Muscle of back (tissue), 11 donors: ENCODE measurements around the gene DNAJB12. TPM values are rescaled to one million over a fixed set of nuclear protein-coding genes. Genes with fewer than 3 reads are reported as not detected.
A peak's percentile ranks its signal among the peaks of the same experiment; 100 is the strongest.
"Not testable (repeated sequence)": the region's sequence is repeated elsewhere in the genome, so short reads cannot be mapped to it uniquely, and the experiment has no call there.

Experiments used
- DNase-seq, 3 donors: peaks; one replicate each; pipeline versions ENCODE4 v3.0.0 to v3.0.0-alpha.2; 2013
- polyA plus RNA-seq, 10 donors: library from polyadenylated mRNA; unstranded; fragments of 120-200 nt; gene quantifications; one replicate each; pipeline ENCODE4 v1.2.1, GENCODE V29; 2013; ENCODE audit not compliant: insufficient read length in 10 of 10

DNAJB12 gene
- polyA plus RNA-seq, 10 donors, result 20.0 to 22.1 (median 21.5) TPM

DNA sequence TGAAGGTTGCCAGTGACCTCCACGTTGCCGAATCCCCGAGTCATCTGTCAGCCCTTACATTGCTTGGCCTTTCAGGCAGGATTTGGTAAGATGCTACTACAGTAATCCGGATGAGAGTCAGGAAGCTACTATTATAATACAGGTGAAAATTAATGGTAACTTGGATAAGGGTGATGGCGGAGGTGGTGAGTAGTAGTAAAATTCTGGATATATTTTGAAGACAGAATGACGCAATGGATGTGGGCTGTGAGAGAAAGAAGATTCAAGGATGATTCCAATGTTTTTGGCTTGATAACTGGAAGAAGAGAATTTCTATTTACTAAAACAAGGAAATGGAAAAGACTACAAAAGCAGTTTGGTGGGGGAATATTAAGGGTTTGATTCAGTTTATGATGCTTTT, 1.4 kb upstream of the DNAJB12 start:
- DNase-seq, result no peak

DNA sequence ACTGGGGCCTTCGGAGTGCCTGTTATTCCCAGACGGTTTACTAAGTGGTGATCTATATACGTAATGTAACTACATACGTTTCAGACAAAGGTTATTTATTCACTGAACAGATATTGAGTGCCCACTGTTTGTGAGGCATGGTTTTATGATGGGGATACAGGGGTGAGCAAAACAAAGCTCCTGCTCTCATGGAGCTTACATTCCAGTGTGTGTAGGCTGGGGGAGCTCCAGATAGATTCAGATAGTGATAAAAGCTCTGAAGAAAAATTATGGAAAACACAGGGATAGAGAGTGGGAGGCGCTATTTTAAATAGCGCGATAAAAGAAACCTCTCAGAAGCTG, 466 bp upstream of the DNAJB12 start:
- DNase-seq, result no peak

DNA sequence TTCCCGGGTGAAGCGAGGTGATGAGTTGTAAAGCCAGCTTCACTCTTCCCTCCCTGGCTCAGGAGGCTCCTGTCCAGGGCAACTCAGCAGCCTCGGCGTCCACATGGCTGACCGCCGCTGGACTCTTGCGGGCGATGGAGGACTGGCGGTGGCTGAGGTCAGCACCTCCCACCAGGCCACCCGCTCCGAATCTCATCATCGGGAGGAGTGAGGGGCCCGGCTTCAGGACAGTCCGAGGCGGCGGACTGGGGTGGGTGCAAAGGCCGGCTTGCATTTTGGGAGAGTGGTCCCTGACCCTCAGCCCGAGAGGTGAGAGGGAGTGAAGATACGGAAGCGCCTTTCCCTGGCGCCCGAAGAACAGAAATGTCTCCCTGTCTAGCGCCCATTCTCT, 759 bp downstream of the DNAJB12 start:
- no peak for DNase-seq

DNA sequence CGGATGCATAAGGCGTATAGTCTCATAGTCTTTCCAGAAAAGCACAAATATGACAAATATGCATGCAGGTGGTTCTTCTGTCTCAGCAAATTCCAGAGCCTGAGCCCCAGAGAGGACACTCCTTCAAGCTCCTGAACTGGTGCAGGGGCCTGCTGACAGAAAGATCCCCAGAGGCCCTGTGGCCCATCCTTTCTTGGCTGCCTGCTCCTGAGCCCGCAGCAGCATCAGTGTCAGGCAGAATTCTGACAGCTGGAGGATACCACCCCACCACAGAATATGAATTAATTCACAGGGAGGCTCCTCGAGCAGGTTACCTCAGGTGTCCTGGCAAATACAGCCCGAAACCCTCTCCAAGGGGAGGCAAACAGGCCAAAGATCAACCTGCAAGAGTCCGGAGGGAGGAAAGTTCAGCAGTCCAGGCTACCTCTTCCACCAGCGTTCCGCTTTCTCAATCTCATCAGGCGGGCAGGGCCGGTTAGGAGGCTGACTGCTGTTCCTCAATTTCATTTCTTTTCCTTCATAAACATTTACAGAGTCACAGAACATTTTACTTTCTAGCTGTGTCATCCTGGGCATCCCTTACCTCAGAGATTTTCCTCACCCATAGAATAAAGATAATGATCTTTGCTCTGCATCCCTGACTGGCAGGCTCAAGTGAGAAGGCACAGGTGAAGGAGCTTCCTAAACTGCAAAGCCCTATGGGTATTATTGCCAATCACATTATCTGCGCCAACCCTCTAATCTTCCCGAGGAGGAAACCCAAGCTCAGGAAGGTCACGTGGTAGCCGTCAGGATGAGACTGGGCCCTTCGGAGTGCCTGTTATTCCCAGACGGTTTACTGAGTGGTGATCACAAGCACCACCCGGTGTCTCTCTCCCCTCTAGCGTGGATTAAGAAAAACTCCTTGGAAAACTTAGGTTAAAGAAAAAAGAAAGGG, 1.4 kb downstream of the DNAJB12 start:
- DNase-seq, result peak in 1 of 3 donors; percentile 40

DNA sequence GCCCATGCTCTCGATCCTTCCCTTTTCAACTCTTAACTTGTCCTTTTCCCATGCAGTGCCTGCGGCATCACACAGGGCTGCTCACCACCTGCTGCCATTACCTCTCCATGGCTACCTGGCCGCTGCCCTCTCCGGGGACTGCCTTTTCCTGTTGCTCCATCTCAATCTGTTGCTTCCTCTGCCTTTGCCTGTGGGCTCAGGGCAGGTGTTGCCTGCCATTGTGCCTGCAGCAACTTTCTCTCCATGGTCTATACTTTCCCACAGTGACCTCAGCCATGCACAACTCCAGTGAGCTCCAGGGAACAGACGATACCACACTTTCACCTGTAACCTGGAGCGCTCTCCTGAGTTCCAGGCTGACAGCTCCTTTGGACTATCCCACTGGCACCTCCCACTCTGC, 3.2 kb downstream of the DNAJB12 start:
- DNase-seq, result no peak

DNA sequence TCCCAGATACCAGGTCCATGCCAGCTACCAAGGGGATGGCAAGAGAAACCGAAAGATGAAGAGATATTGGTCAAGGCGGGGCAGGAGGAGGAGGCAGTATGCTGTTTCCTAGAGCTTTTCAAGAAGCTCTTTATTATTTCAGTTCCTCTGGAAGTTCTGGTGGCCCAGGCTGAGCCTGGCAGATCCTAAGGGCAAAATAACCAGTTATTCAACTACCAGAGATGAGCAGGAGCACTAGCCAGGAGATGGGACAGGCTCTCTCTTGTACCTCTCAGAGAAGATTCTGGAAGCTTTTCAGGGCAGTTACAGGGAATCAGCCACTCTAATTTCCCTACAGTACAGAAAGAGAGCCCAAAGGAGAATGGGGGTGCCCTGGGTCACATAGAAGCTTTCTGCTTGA, 5.3 kb downstream of the DNAJB12 start:
- no peak for DNase-seq

DNA sequence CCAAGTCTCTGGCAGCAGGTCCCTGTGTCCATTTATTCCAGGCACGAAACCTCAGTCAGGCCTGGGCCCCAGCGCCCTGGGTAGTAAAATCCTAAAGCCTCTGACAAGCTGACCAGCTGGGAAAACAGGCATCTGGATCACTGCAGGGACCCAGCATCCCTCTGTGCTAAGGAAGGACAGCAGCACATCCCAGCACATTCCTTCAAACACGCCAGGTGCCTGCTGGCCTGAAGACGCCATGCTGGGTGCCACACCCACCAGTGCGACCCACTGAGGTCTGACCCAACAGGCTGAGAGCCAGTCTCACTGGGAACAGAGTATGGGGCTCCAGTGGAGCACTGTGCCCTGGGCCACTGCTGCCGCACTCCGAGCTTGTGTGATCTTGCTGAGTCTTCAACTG, 6.4 kb downstream of the DNAJB12 start:
- no peak for DNase-seq

DNA sequence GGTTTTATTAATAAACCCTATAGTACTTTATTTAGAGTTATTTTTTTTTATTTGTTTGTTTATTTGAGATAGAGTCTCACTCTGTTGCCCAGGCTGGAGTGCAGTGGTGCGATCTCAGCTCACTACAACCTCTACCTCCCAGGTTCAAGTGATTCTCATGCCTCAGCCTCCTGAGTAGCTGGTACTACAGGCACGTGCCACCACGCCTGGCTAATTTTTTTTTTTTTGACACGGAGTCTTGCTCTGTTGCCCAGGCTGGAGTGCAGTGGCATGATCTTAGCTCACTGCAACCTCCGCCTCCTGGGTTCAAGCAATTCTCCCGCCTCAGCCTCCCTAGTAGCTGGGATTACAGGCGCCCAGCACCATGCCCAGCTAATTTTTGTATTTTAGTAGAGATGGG, 8.6 kb downstream of the DNAJB12 start:
- not testable (repeated sequence) for DNase-seq

DNA sequence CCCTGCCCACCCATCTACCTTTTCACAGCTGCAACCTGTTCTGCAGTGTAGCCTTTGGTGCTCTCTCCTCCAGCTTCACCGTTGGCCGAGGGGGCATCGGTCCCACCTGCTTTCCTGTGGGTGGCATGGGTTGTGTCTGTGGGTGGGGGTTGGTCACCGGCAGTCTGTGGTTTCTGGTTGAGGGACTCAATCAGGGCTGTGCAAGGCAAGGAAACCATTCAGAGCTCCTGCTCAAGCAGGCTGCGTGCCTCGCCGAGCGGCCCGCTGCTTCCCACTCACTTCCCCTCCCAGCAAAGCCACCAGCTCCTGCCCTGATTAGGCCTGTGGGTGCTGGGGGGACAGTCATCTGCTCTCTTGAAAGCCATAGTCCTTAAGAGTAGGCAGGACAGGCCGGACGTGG, 9.8 kb downstream of the DNAJB12 start:
- DNase-seq, result no peak

DNA sequence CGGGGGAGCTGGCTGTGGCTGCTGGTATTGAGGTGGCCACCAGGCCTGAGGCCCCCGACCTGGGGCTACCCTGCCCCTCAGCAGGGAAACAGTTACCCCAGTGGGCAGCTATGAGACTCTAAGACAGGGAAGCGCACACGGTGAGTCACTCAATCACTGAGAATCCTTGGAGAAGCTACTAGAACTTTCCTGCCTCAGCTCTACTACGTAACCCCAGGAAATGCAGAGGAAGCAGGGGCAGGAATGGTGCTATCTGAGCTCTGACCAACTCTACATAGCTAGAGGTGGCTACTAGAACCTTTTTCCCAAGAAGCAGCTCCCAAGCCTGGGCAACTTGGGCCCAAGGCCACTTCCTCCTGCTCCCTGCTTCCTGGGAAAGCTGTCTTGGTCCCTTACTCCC, 11.8 kb downstream of the DNAJB12 start:
- DNase-seq, result no peak

DNA sequence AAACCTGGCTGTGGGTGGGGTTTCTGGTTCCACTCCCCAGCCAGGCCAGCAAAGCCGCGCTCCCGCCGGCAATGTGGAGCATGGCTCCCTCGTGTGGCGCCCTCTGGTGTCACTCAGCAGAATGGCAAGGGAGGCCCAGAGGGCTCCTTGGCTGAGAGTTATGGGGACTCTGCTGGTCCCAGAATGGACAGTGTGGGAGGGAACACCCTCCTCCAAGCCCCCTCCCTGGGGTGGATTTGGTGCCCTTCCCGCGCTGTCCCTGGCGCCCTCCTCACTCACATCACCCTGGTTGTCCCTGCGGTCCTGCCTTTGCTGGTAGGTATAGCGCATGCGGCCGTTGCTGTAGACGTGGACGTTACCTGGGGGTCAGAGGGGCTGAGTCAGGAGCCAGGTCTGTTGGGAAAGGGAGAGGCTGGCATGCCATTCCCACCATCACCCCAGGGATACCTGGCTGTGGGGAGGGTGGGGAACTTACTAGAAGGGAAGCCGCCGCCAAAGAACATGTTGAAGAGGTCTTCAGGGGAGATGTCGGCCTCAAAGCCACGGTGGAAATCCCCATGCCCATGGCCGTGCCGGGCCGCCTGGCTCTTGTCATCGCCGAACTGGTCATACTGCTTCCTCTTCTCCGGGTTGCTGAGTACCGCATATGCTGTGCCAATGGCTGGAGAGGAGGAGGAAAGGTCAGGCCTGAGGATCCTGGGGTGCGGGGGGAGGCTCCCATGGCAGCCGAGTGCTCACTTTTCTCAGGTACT, 14.0 kb downstream of the DNAJB12 start:
- peak in 1 of 3 donors; percentile 71 for DNase-seq

DNA sequence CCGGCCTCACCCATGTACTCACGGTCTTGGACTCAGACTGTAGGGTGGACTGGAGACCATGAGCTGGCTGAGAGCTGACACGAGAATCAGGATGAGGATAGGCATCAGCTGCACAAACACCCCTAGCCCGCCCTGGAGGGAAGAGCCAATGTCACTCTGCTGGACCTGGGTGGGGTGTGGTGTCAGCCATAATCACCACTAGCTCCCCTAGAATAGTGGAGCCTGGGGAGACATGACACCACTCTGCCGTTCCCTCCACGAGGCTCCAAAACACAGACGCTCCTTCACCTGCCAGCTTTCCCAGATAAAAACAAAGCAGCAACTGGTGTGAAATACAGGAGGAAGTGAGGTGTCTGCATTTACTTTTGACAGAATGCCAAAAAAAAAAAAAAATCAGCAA, 16.5 kb downstream of the DNAJB12 start:
- no peak for DNase-seq

DNA sequence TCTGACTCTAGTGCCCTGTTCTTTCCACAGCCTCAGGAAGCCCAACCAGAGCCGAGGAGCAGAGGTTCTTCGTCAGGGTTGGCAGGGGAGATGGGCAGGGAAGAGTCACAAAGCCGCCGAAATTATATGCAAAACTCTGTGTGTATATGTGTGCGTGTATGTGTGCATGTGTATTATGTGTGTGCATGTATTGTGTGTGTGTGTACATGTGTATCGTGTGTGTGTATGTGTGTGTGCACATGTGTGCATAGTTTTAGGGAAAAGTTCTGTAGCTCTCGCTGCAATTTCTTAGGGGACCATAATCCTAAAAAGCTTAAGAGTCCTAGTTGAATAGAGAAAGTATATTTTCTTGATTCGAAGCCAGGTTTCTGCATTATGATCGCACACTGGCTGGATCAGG, 17.0 kb downstream of the DNAJB12 start:
- DNase-seq, result no peak

DNA sequence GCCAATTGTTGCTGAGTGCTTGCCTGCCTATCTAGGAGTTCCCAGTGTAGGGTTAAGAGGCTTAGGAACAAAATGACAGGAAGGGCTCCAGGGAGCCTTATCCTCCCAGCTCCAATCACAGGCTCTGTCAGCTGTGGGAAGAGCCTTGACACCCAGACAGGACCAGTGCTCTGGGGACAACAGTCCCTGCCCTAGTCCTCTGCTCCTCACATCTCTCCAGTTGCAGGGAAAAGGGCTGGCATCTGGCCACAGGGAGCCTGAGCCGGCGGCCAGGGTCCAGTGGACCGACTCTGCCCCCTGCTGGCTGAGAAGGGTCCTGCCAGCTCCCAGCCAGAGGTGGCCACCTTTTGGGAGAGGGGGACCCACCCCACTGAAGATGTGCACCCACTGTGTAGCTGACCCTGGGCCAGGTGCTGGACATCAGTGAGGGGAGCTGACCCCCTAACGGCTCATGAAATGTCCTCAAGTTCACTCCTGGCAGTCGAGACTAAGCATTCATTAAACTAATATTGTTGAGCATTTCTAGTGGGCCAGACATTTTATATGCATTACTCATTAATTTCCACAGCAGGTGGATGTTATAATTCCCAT, 17.6 kb downstream of the DNAJB12 start:
- peak in 2 of 3 donors; percentile 82 to 90 for DNase-seq

DNA sequence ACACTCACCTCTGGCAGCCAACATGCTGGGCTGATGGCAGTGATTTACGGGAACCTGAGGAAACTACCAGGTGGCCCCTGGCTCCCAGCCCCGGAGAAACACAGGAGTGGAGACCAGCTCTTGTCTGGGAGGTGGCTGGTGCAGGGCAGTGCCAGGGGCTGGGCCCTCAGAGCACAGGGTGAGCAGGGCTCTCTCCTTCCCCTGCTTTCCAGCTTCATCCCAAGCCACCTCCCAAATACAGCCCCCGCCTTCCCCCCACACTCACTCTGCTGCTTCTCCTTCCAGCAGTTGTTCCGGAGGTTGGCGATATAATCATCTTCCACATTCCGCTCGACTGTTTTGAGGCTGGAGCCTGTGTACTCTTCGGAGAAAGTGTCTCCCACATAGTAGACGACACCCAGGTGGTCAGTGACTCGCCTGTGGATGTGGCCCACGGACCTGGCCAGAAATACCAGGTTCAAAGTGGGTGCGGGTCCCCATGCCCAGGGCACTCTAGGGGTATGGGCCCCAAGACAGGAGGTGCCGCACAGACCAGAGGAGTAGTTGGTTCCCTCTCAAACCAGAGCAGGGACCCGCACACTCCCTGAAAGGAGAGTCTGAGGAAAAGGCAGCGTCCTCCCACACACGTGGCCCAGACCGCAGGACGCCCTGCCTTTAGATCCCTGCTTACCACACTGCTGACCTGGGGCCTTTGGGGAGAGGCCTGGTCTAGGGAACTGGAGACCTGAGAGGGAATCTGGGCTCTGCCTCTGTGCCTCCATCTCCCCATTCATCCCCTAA, 18.3 kb downstream of the DNAJB12 start:
- DNase-seq, result peak in 1 of 3 donors; percentile 33

DNA sequence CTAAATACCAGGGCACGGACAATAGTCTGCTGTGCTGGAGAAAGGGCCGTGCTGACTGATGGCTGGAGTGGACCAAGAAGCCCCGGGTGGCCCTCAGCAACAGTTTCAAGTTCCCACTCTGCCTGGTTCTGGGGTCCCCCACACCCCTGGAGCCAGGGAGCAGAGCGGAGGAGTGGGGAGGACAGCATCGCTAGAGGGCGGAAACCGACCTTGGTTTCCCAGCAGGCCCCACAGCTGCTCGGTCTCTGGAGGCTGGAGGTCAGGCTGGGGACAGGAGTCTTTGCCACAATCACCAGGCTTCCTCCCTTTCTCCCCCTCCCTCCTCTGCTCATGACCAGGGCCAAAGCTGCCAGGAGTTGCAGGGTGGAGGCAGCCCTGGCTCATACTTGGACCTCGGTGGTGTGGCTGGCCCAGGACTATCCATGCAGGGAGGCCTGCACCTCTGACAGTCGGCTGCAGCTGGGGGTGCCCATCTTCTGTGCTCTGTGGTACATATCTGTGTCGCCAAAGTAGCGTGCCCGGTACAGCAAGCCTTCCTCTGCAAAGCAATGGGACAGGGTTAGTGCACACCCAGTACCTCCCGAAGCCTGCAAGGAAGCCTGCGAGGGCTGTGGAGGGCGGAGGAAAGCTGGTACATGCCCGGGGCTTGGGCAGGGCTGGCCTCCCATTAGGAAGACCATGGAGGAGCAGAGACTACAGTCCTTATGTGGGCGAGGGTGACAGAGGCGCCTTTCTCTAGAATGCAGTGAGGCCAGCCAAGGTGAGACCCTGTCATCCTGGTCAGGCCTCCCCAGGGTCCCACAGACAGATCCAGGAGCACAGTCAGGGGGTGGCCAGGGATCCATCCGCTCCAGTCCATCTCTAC, 19.1 kb downstream of the DNAJB12 start:
- peak in 1 of 3 donors; percentile 75 for DNase-seq

DNA sequence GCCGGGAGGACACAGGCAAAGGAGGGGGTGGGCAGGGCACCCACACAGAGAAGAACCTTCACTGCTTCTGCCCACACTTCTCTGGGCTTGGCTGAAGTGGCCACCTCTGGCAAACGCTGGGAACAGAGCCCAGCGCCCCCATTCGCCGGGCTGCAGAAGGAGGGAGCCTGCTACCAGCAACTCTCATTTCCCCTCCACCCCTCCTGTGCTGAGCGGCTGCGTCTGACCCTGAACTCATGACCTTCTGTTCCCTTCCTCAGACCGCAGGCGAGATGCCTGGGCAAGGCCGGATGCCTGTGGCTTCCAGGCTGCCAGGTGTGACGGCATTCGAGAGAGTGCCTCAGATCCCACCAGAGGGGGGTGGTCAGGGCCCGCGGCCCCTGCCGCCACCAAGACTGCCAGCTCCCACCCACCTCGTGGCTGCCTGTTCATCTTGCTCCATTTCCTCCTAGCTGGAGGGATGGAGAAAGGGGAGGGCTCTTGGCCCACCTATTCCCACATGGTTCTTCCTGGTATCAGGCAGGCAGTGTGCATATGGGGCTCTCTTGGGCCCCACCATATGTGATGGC, 19.8 kb downstream of the DNAJB12 start:
- DNase-seq, result peak in 1 of 3 donors; percentile 65

DNA sequence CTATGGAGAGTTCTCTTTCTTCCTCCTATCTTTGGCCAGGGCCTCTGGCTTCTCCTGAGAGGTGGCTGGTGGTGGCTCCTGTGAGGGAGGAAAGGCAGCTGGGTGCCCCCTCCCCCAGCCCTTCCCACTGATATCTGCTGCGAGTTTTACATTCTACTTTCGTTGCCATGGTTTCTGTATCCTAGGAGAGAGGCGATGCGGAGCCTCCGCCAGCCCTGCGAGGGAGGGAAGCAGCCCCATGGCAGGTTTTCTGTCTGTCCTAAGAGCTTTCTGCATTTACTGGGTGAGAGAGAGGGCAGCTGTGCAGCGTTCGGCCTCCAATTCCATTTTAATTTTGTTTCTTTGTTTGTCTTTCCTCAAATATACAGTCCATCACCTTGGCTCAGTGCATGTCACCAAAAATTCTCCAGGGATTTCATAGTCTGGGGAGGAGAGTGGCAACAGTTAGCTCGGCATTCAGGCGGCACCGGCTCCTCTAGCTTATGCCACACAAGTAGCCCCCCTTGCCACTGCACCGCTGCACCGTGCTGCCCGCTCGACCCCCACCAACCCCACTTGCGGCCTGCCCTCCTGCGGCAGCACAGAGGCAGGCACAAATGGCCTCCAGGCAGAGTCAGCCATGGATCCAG, 20.4 kb downstream of the DNAJB12 start:
- DNase-seq, result peak in 1 of 3 donors; percentile 81

DNA sequence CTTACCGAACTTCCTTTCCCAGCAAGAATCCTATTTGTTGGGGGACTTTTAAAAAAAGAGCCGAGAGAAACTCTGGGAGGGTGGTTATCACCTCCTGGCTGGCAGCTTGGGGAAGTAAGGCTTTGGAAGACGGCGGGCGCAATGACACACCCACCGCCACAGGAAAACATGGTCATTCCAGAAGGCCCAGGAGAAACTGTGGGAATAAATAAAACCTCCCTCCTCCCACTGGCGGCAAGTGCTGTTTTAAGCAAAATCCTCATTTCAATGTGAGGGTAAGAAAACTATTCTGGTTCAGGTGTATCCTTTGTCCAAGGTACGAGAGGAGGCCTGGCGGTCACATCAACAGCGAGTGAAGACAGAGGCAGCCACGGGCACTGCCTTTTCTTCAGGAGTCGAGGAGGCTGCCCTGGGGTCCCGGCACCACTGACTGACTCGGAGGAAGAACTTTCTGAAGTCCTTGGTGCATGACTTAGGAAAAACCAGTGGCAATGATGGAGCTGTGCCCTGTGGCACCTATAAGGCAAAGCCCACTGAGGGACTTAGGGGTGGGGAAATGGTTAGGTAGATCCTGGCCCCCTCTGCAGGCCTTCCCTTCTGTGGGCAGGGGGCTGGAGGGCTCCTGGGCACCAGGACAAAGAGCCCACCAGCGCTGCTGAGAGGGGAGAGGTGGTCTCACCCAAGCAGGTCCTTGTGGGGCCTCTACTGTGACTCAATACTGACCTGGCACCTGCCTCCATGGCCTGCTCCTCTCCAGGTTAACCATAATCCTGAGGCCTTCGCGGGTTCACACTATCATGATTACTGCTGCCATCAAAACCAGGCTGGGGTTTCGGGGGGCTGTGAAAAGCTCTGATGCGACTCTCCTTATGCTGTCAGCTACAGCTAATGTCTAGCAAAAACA, 21.4 kb downstream of the DNAJB12 start:
- no peak for DNase-seq
